Left lobe of liver (tissue), 2 donors: ENCODE measurements around the gene MUC21. TPM values are rescaled to one million over a fixed set of nuclear protein-coding genes. Genes with fewer than 3 reads are reported as not detected.
"Not testable (repeated sequence)": the region's sequence is repeated elsewhere in the genome, so short reads cannot be mapped to it uniquely, and the experiment has no call there.

Source experiments
- ATAC-seq: fragments of 200-7000 bp; cut with Tn5 transposase; one replicate; pipeline ENCODE4 v1.9.1; 2020; ENCODE audit warnings: mild to moderate bottlenecking, moderate library complexity
- DNase-seq: peaks from one replicate; pipeline ENCODE4 v3.0.0-alpha.2; 2020; ENCODE audit warnings: low spot score
- total RNA-seq: library from RNA; stranded (reverse); gene quantifications from one replicate; pipeline ENCODE4 v1.2.1, GENCODE V29; 2021
- donor health status: DM: no; HTN: no; CAD: no; lungs with moderate emphysema.
- donor health status: DM: no; HTN: yes; CAD: no.

Gene MUC21
- total RNA-seq, 1 donor from 2014 or later = not detected

DNA sequence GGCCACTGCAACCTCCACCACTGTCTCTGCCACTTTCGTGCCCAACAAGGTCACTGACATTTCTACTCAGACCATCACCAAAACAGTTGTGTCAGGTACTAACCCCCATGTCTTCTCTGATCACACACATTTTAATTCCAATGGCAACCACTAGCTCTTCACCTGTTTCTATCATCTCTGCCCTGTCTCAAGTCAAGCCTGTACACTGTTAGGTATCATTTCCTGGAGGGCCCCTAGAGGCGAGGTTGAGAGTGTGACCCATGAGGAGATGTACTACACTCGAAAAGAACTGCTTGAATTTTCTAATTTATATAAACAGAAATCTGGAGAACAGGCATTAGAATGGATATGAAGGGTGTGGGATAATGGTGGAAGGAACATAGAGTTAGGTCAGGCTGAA is 17.4 kb upstream of the MUC21 start:
- no peak for ATAC-seq
- no peak for DNase-seq

DNA sequence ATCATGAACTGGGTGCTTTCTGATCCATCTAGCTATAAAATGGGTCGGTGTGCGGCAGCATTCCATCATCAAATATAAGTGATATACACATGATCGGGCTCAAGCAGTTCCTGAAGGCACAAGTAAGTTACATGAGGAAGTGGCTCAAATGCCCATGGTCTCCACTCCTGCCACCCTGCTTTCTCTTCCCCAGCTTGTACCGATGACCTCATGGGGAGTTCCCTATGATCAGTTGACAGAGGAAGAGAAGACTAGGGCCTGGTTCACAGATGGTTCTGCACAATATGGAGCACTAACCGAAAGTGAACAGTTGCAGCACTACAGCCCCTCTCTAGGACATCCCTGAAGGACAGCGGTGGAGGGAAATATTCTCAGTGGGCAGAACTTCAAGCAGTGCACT is 14.3 kb upstream of the MUC21 start:
- ATAC-seq, DNase-seq: not testable (repeated sequence)

DNA sequence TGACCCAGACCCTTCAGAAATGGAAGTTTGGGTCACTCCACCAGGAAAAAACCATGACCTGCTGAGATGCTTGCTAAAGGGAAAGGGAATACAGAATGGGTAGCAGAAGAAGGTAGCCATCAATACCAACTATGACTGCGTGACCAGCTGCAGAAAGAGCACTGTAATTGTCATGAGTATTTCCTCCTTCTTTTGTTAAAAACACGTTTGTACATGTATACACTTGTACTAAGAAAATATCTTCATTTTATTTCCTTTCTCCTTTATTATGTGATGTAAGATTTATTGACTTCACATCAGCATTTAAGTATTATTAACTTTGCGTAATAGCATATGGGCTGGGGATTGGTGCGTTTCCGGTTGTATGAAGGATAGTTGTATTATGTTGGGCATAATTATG is 12.6 kb upstream of the MUC21 start:
- ATAC-seq (no peak), DNase-seq (no peak)

DNA sequence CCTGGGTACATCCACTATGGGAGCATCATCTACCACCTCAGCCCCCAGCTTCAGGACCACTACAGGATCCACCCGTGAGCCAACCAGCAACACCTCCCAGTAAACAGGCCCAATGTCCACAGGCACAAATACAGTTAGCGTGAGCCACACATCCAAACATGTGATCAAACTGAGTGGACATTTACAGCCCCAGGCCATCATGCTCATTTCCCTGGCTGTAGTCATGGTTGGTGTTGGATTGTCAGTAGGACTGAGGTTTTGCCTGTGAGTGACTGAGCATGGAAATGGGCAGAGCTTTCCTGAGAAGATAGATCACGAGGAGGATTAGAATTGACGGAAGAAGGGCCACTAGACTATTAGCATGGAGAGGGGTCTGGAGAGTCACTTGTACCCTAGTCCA is 10.7 kb upstream of the MUC21 start:
- ATAC-seq (no peak), DNase-seq (no peak)

DNA sequence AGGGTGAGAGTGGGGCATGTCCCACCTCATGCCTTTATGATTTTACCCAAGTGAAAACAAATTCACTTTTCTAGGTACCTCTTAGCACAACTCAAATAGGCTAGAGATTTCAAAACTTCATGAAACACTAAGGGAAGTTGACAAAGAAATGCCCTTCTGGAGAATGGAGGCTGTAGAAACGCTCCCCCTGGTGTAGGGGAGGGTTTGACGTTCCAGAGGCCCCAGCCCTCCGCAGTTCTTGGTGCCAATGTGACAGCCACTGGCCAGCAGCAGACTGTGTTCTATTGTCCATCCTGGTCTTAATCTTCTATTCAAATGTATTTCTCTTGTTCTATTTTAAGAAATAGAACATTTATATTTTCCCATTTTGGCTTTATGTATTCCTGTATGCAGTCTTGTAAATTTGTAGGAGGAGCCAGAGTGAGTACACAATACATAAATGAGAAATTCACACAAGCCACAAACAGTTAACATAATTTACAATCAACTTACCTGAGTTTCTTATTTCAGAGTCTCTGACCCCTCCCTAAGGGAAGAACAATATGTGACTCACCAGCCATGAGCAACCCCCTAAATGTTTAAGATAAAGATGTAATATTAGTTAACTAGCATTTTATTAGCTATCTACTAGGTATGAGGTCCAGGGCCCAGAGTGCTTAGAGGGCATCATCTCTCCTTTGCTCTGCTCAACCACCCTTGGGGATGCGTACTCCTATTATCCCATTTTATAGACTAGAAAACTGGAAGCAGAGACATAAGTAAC is 8.8 kb upstream of the MUC21 start:
- no peak for ATAC-seq
- no peak for DNase-seq

DNA sequence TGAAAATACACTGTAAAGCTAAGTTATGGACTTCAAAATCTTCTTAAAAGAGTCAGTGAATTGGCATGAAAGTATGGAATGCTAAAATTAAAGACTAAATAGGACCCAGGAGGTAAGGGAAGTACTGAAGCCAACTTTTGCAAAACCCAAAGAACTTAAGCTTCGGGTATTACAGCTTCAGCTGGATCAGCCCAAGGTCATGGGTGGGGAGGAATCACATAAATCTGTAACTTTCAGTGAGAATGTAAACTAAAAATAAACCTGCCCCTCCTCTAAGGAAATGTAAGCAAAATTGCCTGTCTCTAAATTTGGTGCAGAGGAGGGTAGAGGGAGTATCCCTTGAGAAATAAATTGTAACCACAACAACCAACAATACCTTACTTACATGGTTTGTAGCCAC is 4.4 kb upstream of the MUC21 start:
- no peak for ATAC-seq
- DNase-seq = no peak

DNA sequence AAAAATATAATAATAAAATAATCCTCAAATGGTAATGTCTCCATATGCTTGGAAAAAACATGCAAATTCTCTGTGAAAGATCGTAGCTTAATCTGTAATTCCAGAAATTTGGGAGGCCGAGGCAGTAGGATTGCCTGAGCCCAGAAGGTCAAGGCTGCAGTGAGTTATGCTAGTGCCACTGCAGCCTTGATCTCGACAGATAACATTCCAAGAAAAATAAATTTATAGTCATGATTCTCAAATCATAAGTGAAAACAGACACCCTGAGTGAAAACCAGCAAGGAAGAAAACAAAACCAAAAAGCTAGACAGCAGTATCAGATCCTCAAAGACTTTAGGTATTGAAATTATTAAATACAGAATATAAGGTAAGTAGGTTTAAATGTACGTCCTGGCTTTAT is 3.8 kb upstream of the MUC21 start:
- no peak for DNase-seq
- no peak for ATAC-seq

DNA sequence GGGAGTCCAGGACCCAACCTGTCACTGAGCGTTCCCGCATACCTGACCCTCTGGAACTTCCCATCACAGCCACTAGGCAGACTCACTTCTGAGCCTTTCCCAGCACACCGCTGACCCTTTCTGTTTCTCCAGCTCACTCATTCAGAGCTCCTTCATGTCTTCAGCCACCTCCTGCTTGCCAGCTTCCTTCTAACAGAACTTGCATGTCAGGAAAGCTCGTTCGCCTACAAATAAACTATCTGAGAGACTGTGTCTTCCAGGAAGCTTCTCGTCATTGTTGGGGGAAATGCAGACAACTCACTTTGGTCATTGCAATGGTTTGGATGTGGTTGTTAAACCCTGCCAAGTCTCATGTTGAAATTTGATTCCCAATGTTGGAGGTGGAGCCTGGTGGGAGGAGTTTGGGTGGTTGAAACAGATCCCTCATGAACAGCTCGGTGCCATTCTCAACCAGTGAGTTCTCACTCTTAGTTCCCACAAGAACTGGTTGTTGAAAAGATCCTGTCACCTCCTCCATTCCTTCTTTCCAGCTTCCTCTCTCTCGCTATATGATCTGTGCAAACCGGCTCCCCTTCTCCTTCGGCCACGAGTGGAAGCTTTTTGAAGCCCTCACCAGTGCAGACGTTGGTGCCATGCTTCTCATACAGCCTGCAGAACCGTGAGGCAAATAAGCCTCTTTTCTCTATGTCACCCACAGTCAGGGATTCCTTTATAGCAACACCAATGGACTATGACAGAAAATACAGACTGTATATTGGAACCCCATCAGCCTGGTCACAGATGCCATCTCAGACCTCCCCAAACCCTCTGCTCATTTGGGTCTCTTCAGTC is 1.4 kb upstream of the MUC21 start:
- ATAC-seq = peak; percentile 95
- no peak for DNase-seq

DNA sequence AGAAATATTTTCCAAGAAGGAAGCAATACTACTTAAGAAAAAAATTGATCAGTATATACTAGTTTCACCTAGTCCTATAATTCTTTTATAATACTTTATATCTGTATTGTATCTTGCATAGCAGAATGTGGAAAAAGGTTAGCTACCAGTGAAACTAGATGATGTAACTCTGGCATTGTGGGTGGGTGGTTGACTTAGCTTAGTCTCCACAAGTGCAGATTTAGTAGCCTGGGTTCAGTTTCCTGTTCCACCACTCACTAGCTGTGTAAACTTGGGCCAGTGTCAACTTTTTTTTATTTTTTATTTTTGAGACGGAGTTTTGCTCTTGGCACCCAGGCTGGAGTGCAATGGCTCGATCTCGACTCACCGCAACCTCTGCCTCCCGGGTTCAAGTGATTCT is 2.0 kb downstream of the MUC21 start:
- ATAC-seq = no peak
- no peak for DNase-seq

DNA sequence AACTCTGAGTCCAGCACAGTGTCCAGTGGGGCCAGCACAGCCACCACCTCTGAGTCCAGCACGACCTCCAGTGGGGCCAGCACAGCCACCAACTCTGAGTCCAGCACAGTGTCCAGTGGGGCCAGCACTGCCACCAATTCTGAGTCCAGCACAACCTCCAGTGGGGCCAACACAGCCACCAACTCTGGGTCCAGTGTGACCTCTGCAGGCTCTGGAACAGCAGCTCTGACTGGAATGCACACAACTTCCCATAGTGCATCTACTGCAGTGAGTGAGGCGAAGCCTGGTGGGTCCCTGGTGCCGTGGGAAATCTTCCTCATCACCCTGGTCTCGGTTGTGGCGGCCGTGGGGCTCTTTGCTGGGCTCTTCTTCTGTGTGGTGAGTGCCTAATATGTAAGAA is 3.8 kb downstream of the MUC21 start:
- no peak for DNase-seq
- ATAC-seq = no peak

DNA sequence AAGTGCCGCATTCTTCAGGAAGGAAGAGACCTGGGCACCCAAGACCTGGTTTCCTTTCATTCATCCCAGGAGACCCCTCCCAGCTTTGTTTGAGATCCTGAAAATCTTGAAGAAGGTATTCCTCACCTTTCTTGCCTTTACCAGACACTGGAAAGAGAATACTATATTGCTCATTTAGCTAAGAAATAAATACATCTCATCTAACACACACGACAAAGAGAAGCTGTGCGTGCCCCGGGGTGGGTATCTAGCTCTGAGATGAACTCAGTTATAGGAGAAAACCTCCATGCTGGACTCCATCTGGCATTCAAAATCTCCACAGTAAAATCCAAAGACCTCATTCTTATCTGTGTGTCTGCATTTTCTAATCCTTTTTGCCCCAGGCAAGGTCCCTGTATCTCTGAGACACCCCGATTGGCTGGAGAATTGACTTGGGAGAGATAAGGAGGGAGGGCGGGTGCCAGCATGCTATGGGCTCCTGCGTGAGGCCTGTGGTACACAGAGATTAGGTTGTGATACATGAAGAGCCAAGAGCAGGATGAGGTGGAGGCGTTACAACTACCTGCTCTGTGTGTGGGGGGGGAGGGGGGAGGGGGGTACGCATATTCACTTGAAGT is 4.8 kb downstream of the MUC21 start:
- no peak for DNase-seq
- ATAC-seq = no peak

DNA sequence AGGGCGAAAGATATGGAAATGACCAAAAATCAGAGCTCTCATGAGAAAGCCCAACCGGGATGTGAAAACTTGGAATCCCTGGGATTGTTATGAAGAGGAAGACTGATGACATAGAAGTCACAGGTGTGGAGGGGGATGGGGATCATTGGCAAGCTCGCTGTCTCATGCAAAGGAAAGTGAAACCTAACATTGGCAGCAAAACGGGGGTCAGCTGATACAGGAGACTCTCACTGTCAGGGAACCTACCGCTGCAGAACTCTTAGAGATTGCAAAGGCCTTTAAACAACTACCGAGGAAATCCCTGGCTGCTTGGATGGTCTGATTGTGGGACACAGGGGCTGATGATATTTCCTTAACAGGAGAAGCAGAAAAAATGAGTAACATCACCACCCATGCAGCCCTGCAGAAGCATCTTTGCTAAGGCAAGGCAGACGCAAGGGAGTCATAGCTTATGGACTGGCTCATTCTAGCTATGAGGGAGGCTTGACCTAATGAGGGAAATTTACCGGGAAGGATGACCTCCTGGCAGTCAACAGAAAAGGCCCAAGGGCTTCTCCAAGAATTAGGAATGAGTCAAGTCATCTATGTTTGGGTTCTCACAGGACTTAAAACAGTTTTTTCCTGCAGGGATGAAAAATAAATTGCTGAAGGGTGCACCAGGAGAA is 7.0 kb downstream of the MUC21 start:
- DNase-seq (no peak), ATAC-seq (peak; percentile 42)

DNA sequence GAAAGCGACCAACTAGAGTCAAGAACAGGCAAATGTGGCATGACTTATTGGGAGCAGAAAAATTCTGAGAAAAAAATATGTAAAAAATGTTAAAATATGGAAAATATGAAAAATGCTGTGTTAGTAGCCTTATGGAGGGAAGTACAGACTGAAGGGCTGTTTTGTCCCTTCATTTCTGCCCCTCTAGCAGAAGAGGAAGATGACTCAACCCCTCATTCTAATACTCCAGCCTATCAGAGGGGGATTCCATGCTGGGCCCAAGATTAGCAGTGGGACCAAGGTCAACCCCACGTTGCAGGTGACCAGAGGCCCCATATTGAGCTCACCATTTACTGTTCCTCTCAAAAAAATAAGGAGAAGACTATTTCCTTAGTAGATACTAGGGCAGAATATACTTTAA is 8.4 kb downstream of the MUC21 start:
- ATAC-seq = no peak
- no peak for DNase-seq

DNA sequence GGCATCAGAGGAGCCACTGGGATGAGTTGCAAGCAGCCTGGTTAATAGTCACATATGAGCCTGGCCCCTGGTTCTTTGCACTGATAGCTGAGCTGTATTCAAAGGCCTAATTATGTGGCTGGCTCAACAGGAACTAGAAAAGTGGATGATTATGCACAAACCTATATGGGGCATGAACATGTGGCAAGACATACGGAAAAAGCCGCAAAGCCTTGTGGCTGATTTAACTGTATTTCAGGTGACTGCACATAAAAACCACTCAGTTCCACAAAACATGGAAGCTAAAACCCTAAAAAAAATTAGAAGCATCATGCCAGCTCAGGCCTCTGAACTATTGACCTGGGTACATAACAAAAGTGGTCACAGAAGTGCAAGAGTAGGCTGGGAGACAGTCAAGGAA is 13.8 kb downstream of the MUC21 start:
- DNase-seq (no peak), ATAC-seq (no peak)

DNA sequence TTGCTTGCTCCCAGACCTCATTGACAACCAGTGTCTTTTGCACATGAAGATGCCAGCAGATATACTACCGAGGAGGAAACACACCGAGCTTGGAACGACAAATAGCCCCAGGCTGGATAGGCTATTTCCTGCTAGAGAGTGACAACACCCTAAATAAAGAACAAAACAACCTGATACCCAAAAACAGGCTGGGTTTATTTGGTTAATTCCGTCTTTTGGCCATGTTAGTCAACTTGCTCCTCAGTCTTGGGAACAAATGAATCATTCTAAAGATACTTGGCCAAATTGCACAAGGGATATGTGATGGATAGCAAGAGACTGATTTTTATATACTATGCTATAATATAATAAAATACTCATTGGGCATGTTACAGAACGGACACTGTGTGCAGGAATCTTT is 15.3 kb downstream of the MUC21 start:
- DNase-seq = no peak
- no peak for ATAC-seq

DNA sequence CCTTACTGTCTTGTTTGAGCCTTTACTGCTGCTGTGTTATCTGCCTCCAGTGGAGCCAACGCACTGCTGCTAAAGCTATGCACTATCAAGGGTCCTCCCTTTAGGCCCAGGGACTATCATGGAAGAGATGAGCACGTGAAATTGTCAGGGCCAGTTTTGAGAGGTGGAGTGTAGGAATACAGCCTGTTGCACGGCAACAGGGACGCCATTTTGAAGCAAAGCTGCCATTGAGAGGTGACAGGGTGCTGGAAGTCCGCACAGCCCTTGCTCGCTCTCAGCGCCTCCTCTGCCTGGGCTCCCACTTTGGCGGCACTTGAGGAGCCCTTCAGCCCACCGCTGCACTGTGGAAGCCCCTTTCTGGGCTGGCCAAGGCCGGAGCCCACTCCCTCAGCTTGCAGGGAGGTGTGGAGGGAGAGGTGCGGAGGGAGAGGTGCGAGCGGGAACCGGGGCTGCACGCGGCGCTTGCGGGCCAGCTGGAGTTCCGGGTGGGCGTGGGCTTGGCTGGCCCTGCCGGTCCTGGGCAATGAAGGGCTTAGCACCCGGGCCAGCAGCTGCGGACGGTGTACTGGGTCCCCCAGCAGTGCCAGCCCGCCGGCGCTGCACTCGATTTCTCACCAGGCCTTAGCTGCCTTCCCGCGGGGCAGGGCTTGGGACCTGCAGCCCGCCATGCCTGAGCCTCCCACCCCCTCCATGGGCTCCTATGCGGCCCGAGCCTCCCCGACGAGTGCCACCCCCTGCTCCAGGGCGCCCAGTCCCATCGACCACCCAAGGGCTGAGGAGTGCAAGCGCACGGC is 16.7 kb downstream of the MUC21 start:
- not testable (repeated sequence) for ATAC-seq, DNase-seq

DNA sequence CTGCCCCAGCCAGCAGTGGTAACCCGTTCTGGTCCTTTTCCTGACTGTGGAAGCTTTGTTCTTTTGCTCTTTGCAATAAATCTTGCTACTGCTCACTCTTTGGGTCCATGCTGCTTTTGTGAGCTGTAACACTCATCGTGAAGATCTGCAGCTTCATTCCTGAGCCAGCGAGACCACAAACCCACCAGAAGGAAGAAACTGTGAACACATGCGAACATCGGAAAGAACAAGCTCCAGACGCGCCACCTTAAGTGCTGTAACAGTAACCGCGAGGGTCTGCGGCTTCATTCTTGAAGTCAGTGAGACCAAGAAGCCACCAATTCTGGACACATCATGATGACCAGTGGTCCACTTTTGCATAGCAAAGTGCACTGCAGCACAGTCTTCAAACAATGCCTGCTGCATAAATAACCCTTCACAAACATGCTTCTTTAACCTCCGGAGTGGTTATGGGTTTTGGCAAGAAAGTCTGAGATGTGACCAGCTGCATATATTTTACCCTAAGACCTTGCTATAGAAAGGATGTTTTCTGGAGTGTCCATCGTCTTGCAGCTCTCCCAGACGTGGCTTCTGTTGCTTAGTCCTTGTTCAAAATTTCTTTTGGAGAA is 17.9 kb downstream of the MUC21 start:
- no peak for DNase-seq
- ATAC-seq = no peak

DNA sequence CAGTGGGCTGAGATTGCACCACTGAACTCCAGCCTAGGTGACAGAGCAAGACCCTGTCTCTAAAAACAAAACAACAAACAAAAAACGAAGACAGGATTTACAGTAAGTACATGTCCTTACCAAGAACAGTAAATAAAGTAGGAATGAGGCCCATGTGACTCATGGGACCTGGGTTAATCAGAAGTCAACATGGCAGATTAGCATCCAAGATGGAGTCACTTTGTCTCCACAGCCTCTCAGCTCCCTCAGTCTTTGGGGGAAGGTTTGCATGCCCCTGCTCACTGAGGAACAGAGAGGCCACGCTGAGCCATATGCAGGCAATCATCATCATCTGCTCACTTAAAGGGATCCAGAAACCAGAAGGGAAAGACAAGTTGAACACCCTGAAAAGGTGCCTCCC is 19.0 kb downstream of the MUC21 start:
- ATAC-seq (no peak), DNase-seq (no peak)

DNA sequence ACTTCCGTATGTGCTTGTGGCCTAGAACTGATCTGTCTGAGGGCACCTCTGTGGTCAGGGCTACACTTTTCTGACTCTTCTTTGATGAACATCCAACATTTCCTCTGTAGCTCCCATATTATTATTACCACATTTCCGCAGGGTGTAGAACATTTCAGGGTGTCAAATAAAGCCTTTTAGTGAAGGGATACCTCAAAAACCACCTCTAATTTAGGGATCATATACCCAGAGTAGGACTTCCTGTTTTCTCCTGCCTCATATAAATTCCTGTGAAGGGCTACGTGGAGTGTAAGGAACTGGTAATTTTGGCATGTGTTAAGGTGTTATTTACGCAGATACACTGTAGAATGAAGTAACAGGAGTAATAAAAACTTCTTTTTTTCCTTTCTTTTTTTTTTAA is 21.3 kb downstream of the MUC21 start:
- DNase-seq = no peak
- ATAC-seq = no peak
